Embryonic facial prominence (tissue), 1 donor: ENCODE data around the gene HBG1.

Experiments
- DNase-seq: peaks from one replicate; pipeline ENCODE4 v3.0.0-alpha.2; 2016; ENCODE audit errors: extremely low spot score

HBG1 gene

DNA sequence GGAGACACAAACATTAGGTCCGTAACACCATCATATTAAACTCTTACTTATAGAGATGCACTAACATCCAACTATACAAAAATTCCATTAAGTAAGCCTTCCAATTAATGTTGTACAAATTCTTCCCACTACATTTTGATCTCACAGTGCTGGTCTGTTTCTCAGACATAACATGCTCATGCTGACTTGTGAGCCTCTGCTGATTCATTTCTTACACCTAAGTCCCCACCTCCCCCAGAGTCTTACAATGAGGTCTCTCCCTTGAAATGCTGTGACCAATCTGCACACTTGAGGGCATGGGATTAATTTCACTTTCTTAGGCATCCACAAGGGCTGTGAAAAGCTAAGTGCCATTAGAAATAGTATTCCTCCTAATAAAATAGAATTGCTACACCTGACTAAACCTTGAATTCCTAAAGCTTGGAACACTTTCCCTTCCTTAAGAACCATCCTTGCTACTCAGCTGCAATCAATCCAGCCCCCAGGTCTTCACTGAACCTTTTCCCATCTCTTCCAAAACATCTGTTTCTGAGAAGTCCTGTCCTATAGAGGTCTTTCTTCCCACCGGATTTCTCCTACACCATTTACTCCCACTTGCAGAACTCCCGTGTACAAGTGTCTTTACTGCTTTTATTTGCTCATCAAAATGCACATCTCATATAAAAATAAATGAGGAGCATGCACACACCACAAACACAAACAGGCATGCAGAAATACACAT is 2.0 kb downstream of the HBG1 start:
- DNase-seq: no peak

DNA sequence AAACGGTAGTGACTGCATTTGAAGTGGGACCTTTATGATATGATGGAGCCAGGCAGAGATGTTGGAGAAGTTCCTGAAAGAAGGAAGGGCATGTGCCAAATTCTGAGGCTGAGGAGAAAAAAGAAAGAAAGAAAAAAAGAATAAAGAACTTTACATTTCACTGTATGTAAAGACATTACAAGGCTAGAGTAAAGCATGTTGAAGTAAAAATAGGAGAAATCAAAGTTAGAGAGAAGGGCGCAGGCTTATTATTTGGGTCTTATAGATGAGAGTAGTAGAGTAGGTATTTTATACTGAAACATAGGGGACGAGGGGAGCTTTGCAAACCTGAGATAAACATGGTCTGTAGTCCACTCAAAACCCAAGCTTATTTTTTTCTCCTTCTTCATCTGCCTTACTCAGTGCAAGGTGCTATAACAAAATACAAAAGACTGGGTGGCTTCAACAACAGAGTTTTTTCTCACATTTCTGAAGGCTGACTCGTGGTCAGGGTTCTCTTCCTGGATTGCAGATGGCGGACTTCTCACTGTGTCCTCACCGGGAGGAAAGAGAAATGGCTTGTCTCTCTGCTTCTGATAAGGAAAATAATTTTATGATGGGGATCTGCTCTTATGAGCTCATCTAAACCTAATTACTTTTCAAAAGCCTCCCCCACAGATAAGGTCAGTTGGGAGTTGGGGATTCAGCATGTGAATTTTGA is 2.7 kb downstream of the HBG1 start:
- no peak for DNase-seq

DNA sequence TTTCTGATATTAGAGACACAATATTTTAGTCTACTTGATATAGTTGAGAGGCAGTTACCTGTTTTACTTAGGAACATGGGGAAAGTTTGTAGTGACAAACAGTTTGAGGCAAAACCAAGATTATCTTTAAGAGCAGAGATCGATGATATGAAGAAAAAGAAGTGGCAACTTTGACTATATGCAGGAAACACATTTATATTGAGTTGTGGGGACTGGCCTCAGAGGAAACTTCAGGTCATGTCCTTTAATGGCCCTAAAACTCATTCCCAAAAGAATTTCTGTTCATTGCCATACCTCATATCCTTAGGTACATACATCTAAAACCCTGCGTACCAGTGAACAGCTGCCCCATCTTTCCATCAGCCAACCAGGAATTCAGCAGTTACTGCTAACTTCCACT is 4.5 kb downstream of the HBG1 start:
- no peak for DNase-seq

DNA sequence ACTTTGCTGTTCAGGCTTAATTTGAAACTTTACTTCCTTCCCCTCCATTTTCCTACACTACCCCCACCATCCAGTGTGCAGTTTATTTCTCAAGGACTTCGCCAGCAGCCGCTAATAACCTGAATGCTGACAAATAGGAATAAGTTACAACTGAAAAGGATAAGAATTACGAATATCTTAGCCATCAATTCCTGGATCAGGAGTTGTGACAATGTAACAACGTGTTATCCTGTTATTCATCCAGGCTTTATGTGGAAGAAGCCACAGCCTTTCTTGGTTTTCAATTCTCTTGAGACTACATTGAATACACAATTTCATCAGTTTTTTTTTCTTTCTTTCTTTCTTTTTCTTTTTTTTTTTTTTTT is 5.9 kb downstream of the HBG1 start:
- no peak for DNase-seq

DNA sequence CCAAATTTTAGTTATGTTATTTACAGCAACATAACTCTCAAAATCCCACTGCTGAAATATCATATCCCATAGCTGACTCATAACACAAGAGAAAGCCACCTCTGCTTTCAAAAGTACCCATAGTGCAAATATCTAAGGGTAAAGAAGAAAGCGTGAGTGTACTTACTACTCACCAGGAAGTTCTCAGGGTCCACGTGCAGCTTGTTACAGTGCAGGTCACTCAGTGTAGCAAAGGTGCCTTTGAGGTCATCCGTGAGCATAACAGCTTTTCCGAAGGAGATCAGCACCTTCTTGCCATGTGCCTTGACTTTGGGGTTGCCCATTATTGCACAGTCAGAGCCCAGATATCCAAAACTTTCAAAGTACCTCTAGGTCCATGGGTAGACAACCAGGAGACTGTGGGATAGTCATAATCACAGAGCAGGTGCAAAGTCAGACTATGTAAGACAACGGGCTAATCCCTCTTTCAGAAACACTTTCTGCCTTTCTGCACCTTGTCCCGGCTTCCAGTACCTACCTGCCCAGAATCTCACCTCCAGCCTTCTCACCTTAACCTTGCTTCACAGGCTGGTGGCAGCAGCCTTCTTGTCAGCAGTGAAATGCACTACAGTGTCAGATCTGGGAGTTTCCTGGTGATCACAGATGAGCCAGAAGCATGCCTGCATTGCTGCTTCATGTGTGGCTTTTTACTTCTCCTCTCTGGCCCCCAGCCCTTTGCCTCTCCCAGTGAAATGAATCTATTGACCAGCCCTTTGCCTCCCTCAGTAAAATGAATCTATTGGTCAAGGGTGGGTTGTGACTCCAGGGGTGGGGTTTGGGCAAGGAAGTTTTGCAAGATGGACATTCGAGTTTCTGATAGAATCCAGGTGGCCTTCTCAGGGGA is 6.5 kb downstream of the HBG1 start:
- no peak for DNase-seq

DNA sequence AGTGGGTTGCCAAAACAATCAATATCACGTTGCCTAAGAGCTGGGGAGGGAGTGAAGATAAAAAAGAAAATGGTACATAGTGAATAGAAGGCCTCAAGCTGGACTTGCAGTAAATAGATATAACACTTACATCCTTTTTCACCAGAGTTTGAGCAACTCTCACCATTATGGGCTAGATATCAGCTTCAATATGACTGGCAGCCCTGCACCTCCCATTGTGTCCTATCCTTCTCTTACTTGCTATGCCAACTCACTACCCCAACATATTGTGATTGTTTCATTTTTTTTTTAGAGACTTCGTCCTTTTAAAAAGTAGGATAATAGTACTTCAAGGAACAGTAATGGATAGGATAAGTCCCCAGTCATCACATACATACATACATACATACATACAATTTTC is 7.4 kb downstream of the HBG1 start:
- DNase-seq: no peak

DNA sequence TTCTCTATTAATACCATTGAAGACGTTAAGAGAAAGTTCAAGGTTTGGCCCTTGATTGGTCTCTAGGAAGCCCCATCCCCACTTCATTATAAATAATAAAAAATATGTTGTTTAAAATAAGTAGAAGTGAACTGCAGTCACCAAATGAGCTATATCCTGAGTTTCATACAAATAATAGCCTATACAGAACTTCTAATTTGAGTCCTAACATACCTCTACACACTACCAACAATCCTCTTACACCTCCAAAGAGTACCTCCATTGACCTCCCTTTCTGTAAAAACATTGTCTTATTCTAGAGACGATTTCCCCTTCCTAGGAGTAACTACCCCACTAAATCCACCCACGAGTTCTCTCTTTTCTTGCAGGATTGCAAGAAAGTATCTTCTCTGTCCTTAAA is 8.2 kb downstream of the HBG1 start:
- no peak for DNase-seq

DNA sequence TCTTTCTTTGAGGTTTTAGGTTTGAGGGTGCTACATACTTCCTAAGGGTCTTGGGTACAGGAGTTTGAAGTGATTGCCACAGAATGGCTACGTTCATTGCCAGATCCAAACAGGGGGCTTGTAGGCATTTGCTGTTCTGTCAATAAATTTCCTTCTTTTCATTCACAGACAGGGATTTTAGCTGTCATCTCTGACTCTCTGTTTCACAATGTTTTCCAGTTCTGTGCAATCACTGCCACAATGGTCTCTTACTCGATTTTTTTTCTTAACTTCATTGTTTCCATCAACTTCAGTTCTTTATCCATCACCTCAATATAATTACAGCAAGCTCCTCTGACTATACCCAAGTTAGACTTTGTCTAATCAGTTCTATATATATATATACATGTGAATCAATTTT is 9.2 kb downstream of the HBG1 start:
- DNase-seq: no peak

DNA sequence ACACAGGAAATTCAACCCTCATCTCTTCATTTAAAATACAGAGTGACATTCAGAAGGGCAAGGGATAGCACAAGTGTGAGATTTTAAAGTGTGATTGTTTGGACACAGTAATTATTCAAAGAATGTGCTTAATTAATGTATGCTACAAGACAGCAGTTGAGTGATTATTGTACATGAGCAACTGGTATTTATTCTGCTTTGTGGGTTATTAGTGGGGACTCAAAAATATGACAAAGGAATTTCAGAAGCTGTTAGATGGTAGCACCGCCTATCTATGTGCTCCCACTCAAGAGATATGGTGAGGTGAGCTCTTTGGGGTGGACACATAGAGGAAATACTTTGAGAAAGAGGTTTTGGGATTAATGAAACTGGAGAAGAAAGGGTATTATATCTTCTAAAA is 9.6 kb downstream of the HBG1 start:
- no peak for DNase-seq

DNA sequence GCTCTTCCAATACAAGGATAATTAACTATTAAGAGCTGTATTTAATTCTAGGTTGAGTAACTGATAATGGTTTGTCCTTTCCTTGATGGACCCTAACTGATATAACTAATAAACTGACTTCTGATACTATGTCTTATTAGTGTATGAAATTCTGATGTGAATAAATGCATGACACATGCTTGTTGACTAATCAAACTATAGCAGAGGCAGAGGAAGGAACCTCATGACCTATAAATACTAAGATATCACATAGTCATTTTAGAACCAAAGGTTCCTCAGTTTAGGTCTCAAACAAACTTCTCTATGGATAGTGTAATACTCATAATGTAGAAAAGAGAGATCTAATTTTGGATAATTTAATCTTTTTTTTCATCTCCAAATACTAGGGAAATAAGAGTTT is 10.6 kb downstream of the HBG1 start:
- DNase-seq: no peak

DNA sequence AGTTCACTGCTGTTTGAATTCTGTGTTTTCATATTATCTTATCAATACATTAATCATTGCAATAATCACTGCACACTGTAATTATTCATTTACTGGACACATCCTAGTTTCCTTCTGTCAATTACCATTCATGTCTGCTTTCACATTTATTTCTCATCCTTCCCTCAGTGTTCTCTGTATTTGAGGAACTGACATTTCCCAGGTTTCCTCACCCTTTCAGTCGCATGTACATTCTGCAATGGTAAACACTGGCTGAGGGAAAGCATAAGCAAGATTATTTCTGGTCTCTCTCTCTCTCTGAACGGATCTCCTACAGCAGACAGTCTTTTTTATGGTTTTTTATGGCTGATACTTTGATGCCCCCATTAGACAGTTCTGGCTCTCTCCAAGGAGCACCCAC is 11.2 kb downstream of the HBG1 start:
- DNase-seq: no peak

DNA sequence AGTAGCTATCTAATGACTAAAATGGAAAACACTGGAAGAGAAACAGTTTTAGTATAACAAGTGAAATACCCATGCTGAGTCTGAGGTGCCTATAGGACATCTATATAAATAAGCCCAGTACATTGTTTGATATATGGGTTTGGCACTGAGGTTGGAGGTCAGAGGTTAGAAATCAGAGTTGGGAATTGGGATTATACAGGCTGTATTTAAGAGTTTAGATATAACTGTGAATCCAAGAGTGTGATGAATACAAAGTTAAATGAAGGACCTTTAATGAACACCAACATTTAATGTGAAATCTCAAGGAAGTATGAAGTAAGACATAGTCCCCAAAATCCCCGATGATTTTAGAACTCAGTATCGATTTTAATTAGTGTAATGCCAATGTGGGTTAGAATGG is 12.2 kb downstream of the HBG1 start:
- no peak for DNase-seq

DNA sequence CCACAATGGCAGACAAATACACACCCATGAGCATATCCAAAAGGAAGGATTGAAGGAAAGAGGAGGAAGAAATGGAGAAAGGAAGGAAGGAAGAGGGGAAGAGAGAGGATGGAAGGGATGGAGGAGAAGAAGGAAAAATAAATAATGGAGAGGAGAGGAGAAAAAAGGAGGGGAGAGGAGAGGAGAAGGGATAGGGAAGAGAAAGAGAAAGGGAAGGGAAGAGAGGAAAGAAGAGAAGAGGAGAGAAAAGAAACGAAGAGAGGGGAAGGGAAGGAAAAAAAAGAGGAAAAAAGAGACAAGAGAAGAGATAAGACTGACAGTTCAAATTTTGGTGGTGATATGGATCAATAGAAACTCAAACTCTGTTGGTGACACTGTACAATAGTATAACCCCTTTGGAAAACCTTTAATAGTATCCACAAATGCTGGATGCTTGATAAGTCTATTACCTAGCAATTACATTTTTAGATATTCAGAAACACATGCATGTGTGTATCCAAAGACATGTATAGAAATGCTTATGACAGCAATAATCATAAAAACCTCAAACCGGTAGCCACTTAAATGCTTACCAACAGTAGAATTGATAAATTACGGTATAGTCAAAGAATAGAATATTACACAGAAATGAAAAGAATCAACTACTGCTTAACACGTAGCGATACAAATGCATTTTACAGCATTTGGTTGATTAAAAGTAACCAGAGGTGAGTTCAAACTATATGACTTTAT is 14.1 kb downstream of the HBG1 start:
- no peak for DNase-seq

DNA sequence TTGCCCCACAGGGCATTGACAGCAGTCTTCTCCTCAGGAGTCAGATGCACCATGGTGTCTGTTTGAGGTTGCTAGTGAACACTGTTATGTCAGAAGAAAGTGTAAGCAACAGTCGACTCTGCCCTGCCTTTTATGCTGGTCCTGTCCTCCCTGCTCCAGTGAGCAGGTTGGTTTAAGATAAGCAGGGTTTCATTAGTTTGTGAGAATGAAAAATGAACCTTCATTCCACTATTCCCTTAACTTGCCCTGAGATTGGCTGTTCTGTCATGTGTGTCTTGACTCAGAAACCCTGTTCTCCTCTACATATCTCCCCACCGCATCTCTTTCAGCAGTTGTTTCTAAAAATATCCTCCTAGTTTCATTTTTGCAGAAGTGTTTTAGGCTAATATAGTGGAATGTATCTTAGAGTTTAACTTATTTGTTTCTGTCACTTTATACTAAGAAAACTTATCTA is 15.2 kb downstream of the HBG1 start, which contains the start of gene HBD:
HBD (minus strand) TSS at position 103 of the 454 bp plus-strand sequence; CDS start at position 53, 50 bp downstream.
- no peak for DNase-seq

DNA sequence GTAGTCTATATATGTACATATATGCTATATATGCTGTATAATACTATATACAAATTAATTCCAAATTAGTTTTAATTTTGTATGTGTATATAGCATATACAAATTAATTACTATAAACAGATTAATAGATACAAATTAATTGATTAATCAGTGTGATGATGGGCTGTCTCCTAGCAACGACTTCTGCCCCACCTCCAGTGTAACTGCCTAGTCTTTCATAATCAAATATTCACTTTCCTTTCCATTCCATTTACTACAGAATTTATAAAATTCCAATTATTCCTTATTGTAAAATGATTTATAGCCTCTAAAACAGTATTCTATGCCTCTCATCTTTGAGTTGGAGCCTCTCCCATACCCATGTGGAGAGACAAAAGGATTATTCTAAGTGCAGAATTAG is 16.4 kb downstream of the HBG1 start:
- no peak for DNase-seq

DNA sequence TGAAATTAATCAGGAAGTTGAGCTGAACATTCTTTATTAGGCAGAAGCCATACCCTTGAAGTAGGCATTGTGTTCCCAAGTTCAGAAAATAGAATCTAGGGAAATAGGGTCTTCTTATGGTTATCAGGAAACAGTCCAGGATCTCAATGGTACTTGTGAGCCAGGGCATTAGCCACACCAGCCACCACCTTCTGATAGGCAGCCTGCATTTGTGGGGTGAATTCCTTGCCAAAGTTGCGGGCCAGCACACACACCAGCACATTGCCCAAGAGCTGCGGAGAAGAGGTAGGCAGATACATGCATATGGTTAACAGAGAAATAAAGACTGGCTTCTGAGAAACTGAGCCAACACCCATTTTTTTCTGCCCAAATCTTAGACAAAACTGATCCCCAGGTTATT is 16.8 kb downstream of the HBG1 start:
- no peak for DNase-seq

DNA sequence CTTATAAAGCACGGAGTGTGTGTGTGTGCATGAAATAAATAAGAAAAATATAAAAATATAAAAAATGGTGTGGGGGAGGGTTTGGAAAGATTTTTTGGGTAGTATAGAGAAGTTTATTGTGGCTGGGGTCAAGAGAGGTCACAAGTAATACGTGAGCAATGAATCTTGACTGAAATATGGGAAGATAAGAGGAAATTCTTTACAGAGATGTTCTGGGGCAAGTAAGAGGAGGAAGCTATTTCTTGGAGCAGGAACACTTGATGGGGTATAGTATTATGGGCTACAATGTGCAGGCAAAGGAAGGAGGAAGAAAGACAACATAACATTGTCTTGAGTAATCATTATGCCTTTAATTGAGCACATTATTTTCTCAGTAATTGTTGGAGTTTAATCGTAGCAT is 17.5 kb downstream of the HBG1 start:
- no peak for DNase-seq

DNA sequence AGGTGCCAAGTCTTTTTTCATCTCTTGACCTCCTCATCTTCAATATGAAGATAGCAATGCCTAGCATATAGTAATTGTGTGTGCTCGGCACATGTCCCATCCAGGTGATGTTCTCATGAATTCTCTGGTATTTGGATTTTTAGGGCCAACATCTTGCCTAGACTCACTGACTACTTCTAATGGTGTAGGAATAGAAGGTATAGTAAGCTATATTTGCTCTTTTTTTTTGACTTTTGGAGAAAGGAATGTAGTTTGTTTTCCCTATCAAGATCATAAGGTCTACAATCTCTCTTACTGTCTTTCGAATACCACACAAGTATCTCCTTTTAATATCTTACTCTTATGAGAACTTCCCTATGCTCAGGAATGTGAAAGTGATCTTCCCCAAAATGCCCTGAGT is 18.5 kb downstream of the HBG1 start:
- no peak for DNase-seq

DNA sequence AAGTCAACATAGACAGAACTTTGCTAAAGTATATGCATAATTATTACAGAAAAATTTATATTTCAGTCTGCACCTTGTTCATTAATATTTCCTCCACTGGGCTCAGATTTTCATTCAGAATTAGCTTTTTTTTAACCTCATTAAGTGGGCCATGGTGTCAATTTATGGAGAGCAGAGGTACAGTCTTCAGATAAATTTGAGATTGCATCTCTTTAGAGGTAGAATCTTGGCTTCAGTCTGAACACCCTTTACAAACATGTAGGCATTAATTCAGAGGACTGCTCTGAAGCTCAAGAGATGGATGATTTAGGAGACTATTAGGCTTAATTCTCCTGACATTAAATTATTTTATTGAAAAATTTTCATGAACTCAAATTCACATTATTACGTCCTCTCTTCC is 19.4 kb downstream of the HBG1 start:
- DNase-seq: no peak

DNA sequence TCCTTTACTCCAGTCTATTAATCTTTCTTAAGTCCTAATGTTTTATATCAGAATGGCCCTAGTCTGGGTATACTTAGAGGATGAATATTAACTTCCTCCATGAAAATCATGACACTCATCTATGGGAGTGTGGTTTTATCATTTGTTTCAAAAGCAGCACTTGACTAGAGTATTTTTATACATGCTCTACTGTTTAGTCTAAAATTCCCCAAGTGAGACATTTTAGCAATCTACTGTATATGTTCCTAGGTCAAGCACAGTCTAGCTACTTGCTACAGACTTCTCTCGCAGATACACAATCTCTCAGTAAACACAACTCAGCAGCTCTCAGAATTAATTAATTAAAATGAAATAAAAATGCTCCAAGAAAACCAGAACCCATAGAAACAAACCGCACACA is 19.9 kb downstream of the HBG1 start:
- DNase-seq: no peak

DNA sequence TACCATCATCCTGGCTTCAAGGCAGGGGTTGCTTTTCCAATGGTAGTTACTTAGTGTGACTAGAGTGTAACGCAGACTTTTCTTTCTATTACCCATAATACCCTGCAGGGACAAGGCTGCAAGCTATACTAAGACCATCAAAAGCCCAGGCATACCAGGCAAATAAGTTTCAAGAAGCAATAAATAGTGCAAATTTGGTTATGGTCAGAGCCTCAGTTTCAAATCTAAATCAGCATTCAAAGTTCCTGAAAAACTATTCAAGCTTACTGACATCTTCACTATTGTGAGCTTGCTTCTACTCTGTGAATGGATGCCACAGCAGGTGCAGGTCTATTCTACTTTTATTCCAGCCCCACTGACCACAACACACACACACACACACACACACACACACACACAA is 20.3 kb downstream of the HBG1 start:
- DNase-seq: no peak

DNA sequence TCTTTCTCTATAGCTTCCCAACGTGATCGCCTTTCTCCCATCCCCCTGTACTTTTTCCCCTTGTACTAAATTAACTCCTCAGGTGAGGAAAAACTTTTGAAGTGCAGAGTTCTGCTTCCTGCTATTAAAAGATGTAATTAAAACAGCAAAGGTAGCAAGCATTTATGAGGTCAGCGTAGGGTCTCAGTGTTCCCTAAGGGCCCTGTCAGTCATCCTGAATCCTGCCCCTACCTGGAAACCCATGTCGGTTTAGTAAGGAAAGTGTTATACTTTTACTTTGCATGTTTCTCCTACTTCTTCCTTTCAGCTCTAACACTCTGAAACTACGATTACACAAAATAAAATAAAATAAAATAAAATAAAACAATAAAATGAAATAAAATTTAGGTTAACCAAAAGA is 21.5 kb downstream of the HBG1 start:
- DNase-seq: no peak
